ENCODE data around the gene SPRR4. TPM values are rescaled to one million over a fixed set of nuclear protein-coding genes. Genes with fewer than 3 reads are reported as not detected.

The SPRR4 gene
- polyA plus RNA-seq, 1 donor (not counting 4 experiments of a cell fraction or from before 2014, with no cell fraction given), result 1.9 TPM

GRCh38 chr1:152980676-152981075 lies 10.2 kb downstream of the SPRR4 start:
- Histone ChIP-seq H3K27me3 (ENCODE audit: control insufficient read depth, extremely low read depth, insufficient read depth, low read length) (no peaks in the 10 kb centered on the region), H3K36me3 (ENCODE audit: control insufficient read depth in 2 of 2, extremely low read depth in 1 of 2, insufficient read depth in 2 of 2, low read length in 2 of 2) (no peaks in the 10 kb centered on the region), H3K4me2 (ENCODE audit: control insufficient read depth, extremely low read depth, insufficient read depth, low read depth, low read length) (no peak overlapping the region), H2AFZ (ENCODE audit: control insufficient read depth, low read length) (no peak overlapping the region), H3K9ac (ENCODE audit: control insufficient read depth, extremely low read depth, insufficient read depth, low read length) (no peak overlapping the region), H3K9me3 (ENCODE audit: control insufficient read depth, low read depth, low read length) (no peaks in the 10 kb centered on the region), H4K20me1 (ENCODE audit: control insufficient read depth, extremely low read depth, insufficient read depth, low read length) (no peaks in the 10 kb centered on the region), H3K79me2 (ENCODE audit: control insufficient read depth, insufficient read depth, low read length) (no peaks in the 10 kb centered on the region), H3K27ac (ENCODE audit: control insufficient read depth, insufficient read depth, low read length) (no peak overlapping the region), H3K4me1 (ENCODE audit: control insufficient read depth, extremely low read depth, insufficient read depth, low read length) (peaks cover 4% of the 10 kb centered on the region), H3K9me1 (ENCODE audit: control insufficient read depth, extremely low read depth, insufficient read depth, low read length) (no peaks in the 10 kb centered on the region), H3K4me3 (ENCODE audit: control insufficient read depth in 2 of 3, extremely low read depth in 1 of 3, insufficient read depth in 2 of 3, low read depth in 1 of 3, low read length in 3 of 3) (no peak overlapping the region)
- no peak for TF ChIP-seq EZH2 (IDR thresholded peaks at IDR 0.05; ENCODE audit: low read length)
- TF ChIP-seq CTCF (optimal IDR thresholded peaks at IDR 0.05 in 1 of 3, IDR thresholded peaks at IDR 0.05 in 1 of 3, conservative IDR thresholded peaks at IDR 0.05 in 1 of 3; ENCODE audit: extremely low read depth in 1 of 3, insufficient read depth in 2 of 3, low read length in 3 of 3), result no peak
- FAIRE-seq (no peak), DNase-seq (ENCODE audit: low read depth, low spot score) (no peak)
- dilution Hi-C loops (cut with MboI; ENCODE audit: extremely low pct_ligation_motif_present, low sequenced_read_pairs), result no loop called here

GRCh38 chr1:152981146-152981871 lies 10.9 kb downstream of the SPRR4 start:
- no peak overlapping the region for H3K4me2 ChIP-seq (ENCODE audit: control insufficient read depth, extremely low read depth, insufficient read depth, low read depth, low read length)
- no peaks in the 10 kb centered on the region for H3K27me3 ChIP-seq (ENCODE audit: control insufficient read depth, extremely low read depth, insufficient read depth, low read length)
- dilution Hi-C loops (cut with MboI; ENCODE audit: extremely low pct_ligation_motif_present, low sequenced_read_pairs), result no loop called here
- no peaks in the 10 kb centered on the region for H3K79me2 ChIP-seq (ENCODE audit: control insufficient read depth, insufficient read depth, low read length)
- H3K9me1 ChIP-seq (ENCODE audit: control insufficient read depth, extremely low read depth, insufficient read depth, low read length), result no peaks in the 10 kb centered on the region
- no peaks in the 10 kb centered on the region for H3K9me3 ChIP-seq (ENCODE audit: control insufficient read depth, low read depth, low read length)
- no peak overlapping the region for H3K27ac ChIP-seq (ENCODE audit: control insufficient read depth, insufficient read depth, low read length)
- FAIRE-seq (no peak), DNase-seq (ENCODE audit: low read depth, low spot score) (no peak)
- no peak for TF ChIP-seq CTCF (optimal IDR thresholded peaks at IDR 0.05 in 1 of 3, IDR thresholded peaks at IDR 0.05 in 1 of 3, conservative IDR thresholded peaks at IDR 0.05 in 1 of 3; ENCODE audit: extremely low read depth in 1 of 3, insufficient read depth in 2 of 3, low read length in 3 of 3)
- TF ChIP-seq EZH2 (IDR thresholded peaks at IDR 0.05; ENCODE audit: low read length), result no peak
- H3K36me3 ChIP-seq (ENCODE audit: control insufficient read depth in 2 of 2, extremely low read depth in 1 of 2, insufficient read depth in 2 of 2, low read length in 2 of 2), result no peaks in the 10 kb centered on the region
- H3K9ac ChIP-seq (ENCODE audit: control insufficient read depth, extremely low read depth, insufficient read depth, low read length), result no peak overlapping the region
- H2AFZ ChIP-seq (ENCODE audit: control insufficient read depth, low read length), result no peak overlapping the region
- no peaks in the 10 kb centered on the region for H4K20me1 ChIP-seq (ENCODE audit: control insufficient read depth, extremely low read depth, insufficient read depth, low read length)
- no peak overlapping the region for H3K4me3 ChIP-seq (ENCODE audit: control insufficient read depth in 2 of 3, extremely low read depth in 1 of 3, insufficient read depth in 2 of 3, low read depth in 1 of 3, low read length in 3 of 3)
- H3K4me1 ChIP-seq (ENCODE audit: control insufficient read depth, extremely low read depth, insufficient read depth, low read length), result peaks cover 4% of the 10 kb centered on the region
